A549 (cell line): ENCODE results near the gene SPINK2. TPM values are rescaled to one million over a fixed set of nuclear protein-coding genes. Genes with fewer than 3 reads are reported as not detected.

Experiments used
- ATAC-seq, 2 experiments: fragments of 200-7000 bp in 1 of 2; fragments of >200 bp in 1 of 2; cut with Nextera tagmentation in 1 of 2; cut with Tn5 transposase in 1 of 2; 3 replicates each; pipeline versions ENCODE4 v1.8.0 to v1.9.1; 2018 to 2020; ENCODE audit warnings: mild to moderate bottlenecking in 1 of 2, moderate library complexity in 1 of 2
- CTCF ChIA-PET: fragments of 300-600 bp; sonication (Branson Sonifier 250); formaldehyde crosslinking; extraction: SDS; loops from one replicate; lab custom pipeline; 2021; ENCODE audit warnings: antibody characterized with exemption, inconsistent platforms; lab: Yijun Ruan, JAX
- POLR2A ChIA-PET: fragments of 350-600 bp; formaldehyde crosslinking; extraction: SDS; loops from one replicate; lab custom pipeline; 2021; ENCODE audit warnings: antibody characterized with exemption, inconsistent platforms; lab: Yijun Ruan, JAX
- DNase-seq, 2 experiments: peaks; one replicate each; pipeline versions ENCODE4 v3.0.0 to v3.0.0-alpha.2; 2011 to 2016; ENCODE audit warnings: low read depth in 1 of 2, low spot score in 1 of 2
- FAIRE-seq: peaks from 2 replicates; lab custom pipeline; 2011; peaks lifted over from hg19 to GRCh38; lab: Jason Lieb, UNC
- H3K27ac ChIP-seq, 2 experiments: fragments of >200 bp; sonication (Bioruptor Twin); formaldehyde crosslinking; 3 replicates each; pipeline ENCODE4 v1.5.1; 2016 to 2017
- H3K4me1 ChIP-seq: fragments of >200 bp; sonication (Bioruptor Twin); formaldehyde crosslinking; 3 replicates; pipeline ENCODE4 v1.6.1; 2016
- H3K4me2 ChIP-seq: fragments of >200 bp; sonication (Bioruptor Twin); formaldehyde crosslinking; 3 replicates; pipeline ENCODE4 v1.6.1; 2016
- H3K4me3 ChIP-seq: fragments of >200 bp; sonication (Bioruptor Twin); formaldehyde crosslinking; 3 replicates; pipeline ENCODE4 v1.5.1; 2016
- H3K9me3 ChIP-seq: fragments of >200 bp; sonication (Bioruptor Twin); formaldehyde crosslinking; 3 replicates; pipeline ENCODE4 v1.6.1; 2016
- BHLHE40 ChIP-seq: IDR thresholded peaks from 2 replicates; pipeline ENCODE4 v1.6.1; 2012; ENCODE audit warnings: low read depth, low read length, inconsistent platforms
- CEBPB ChIP-seq, 2 experiments: fragments of >200 bp in 1 of 2; sonication (Bioruptor Twin) in 1 of 2; formaldehyde crosslinking in 1 of 2; IDR thresholded peaks; 2 replicates each; pipeline ENCODE4 v1.6.1; 2012 to 2016
- CHD2 ChIP-seq: fragments of 150-350 bp; IDR thresholded peaks from 2 replicates; pipeline ENCODE4 v1.6.1; 2014; ENCODE audit warnings: low read length; ENCODE audit not compliant: partially characterized antibody
- CHD4 ChIP-seq: fragments of 200-600 bp; sonication (generic); IDR thresholded peaks from 2 replicates; pipeline ENCODE4 v1.6.1; 2016; ENCODE audit warnings: antibody characterized with exemption, mild to moderate bottlenecking, borderline replicate concordance
- CTCF ChIP-seq: fragments of >200 bp; sonication (Bioruptor Twin); formaldehyde crosslinking; IDR thresholded peaks from 3 replicates; pipeline ENCODE4 v1.5.1; 2016
- FOSB ChIP-seq: fragments of 250-450 bp; sonication (Bioruptor Pico); IDR thresholded peaks from 2 replicates; pipeline ENCODE4 v1.5.0; 2020; ENCODE audit warnings: mild to moderate bottlenecking, moderate library complexity
- FOXS1 ChIP-seq: fragments of 250-450 bp; sonication (Bioruptor Pico); IDR thresholded peaks from 2 replicates; pipeline ENCODE4 v1.5.0; 2020; ENCODE audit warnings: mild to moderate bottlenecking, moderate library complexity
- GATA3 ChIP-seq: IDR thresholded peaks from 2 replicates; pipeline ENCODE4 v1.6.1; 2012; ENCODE audit warnings: borderline replicate concordance
- HEYL ChIP-seq: fragments of 250-450 bp; sonication (Bioruptor Pico); IDR thresholded peaks from 2 replicates; pipeline ENCODE4 v1.8.0; 2021; ENCODE audit warnings: mild to moderate bottlenecking, moderate library complexity
- HOXB13 ChIP-seq: fragments of 250-450 bp; sonication (Bioruptor Pico); IDR thresholded peaks from 2 replicates; pipeline ENCODE4 v1.5.0; 2020; ENCODE audit warnings: low read depth, mild to moderate bottlenecking, moderate library complexity
- HOXB5 ChIP-seq: fragments of 250-450 bp; sonication (Bioruptor Pico); IDR thresholded peaks from 2 replicates; pipeline ENCODE4 v1.5.0; 2020; ENCODE audit warnings: mild to moderate bottlenecking, moderate library complexity
- JUNB ChIP-seq: fragments of >200 bp; sonication (Bioruptor Twin); formaldehyde crosslinking; IDR thresholded peaks from 2 replicates; pipeline ENCODE4 v1.6.1; 2016
- KDM1A ChIP-seq: fragments of 200-600 bp; sonication (generic); IDR thresholded peaks from 2 replicates; pipeline ENCODE4 v1.6.1; 2016; ENCODE audit warnings: low read depth, mild to moderate bottlenecking
- KDM5A ChIP-seq: fragments of 200-600 bp; sonication (generic); IDR thresholded peaks from 2 replicates; pipeline ENCODE4 v1.6.1; 2016; ENCODE audit warnings: antibody characterized with exemption, mild to moderate bottlenecking
- MAFK ChIP-seq: fragments of 450-650 bp; IDR thresholded peaks from 2 replicates; pipeline ENCODE4 v1.6.1; 2014; ENCODE audit not compliant: partially characterized antibody
- MAX ChIP-seq: IDR thresholded peaks from 2 replicates; pipeline ENCODE4 v1.6.1; 2012
- MAZ ChIP-seq: fragments of 150-350 bp; IDR thresholded peaks from 2 replicates; pipeline ENCODE4 v1.6.1; 2014; ENCODE audit warnings: antibody characterized with exemption, low read depth, low read length, borderline replicate concordance
- MYC ChIP-seq: IDR thresholded peaks from 2 replicates; pipeline ENCODE4 v1.6.1; 2012; ENCODE audit warnings: mild to moderate bottlenecking, inconsistent platforms, low read length, improper control_type of control experiment, borderline replicate concordance
- NPAS2 ChIP-seq: fragments of 250-450 bp; sonication (Bioruptor Pico); IDR thresholded peaks from 2 replicates; pipeline ENCODE4 v1.8.0; 2022; ENCODE audit warnings: mild to moderate bottlenecking, moderate library complexity, borderline replicate concordance
- PHF8 ChIP-seq: fragments of 200-600 bp; sonication (generic); IDR thresholded peaks from 2 replicates; pipeline ENCODE4 v1.6.1; 2016; ENCODE audit warnings: low read depth, mild to moderate bottlenecking, antibody characterized with exemption, moderate library complexity, borderline replicate concordance
- RARB ChIP-seq: fragments of 250-450 bp; sonication (Bioruptor Pico); IDR thresholded peaks from 2 replicates; pipeline ENCODE4 v1.8.0; 2021; ENCODE audit warnings: mild to moderate bottlenecking, moderate library complexity
- RCOR1 ChIP-seq: fragments of 150-350 bp; IDR thresholded peaks from 2 replicates; pipeline ENCODE4 v1.6.1; 2014; ENCODE audit warnings: antibody characterized with exemption, low read length, low read depth
- RFX5 ChIP-seq: fragments of 450-650 bp; IDR thresholded peaks from 2 replicates; pipeline ENCODE4 v1.7.1; 2014; ENCODE audit warnings: antibody characterized with exemption, mild to moderate bottlenecking, moderate library complexity
- RNF2 ChIP-seq: fragments of 200-600 bp; sonication (generic); IDR thresholded peaks from 2 replicates; pipeline ENCODE4 v1.6.1; 2016; ENCODE audit warnings: low read depth, mild to moderate bottlenecking, antibody characterized with exemption, moderate library complexity, borderline replicate concordance
- SREBF2 ChIP-seq: fragments of 450-650 bp; IDR thresholded peaks from 2 replicates; pipeline ENCODE4 v1.6.1; 2014; ENCODE audit warnings: mild to moderate bottlenecking, moderate library complexity
- TFCP2L1 ChIP-seq: fragments of 250-450 bp; sonication (Bioruptor Pico); IDR thresholded peaks from 2 replicates; pipeline ENCODE4 v1.5.0; 2021; ENCODE audit warnings: mild to moderate bottlenecking
- USF2 ChIP-seq: fragments of 450-650 bp; IDR thresholded peaks from 2 replicates; pipeline ENCODE4 v1.6.1; 2014; ENCODE audit warnings: antibody characterized with exemption
- ZC3H11A ChIP-seq: fragments of 450-650 bp; IDR thresholded peaks from 2 replicates; pipeline ENCODE4 v1.6.1; 2014; ENCODE audit warnings: antibody characterized with exemption, mild to moderate bottlenecking
- ZNF302 ChIP-seq: fragments of 250-450 bp; sonication (Bioruptor Pico); IDR thresholded peaks from 2 replicates; pipeline ENCODE4 v1.9.0; 2021; ENCODE audit warnings: inconsistent platforms, mild to moderate bottlenecking, moderate library complexity
- WGBS: methylation state at CpG from one replicate; pipeline ENCODE4 v1.1.6; 2017; ENCODE audit errors: missing lambda C conversion rate; 5-methylcytosine and 5-hydroxymethylcytosine counted together
- polyA plus RNA-seq, 4 experiments: library from polyadenylated mRNA; depleted of rRNA in 3 of 4; stranded (reverse); fragments of >200 nt; fragmentation: RNase III in 1 of 4; extraction: RNeasy Plus Mini Kit Qiagen cat#74134 plus additional on column Dnase treatment in 1 of 4; gene quantifications; 2 replicates in 3 of 4; 3 replicates in 1 of 4; pipeline ENCODE4 v1.2.3, GENCODE V29; 2011 to 2017
- TF ChIP-seq, protein P1 (sequence below): fragments of 250-450 bp; sonication (Bioruptor Pico); IDR thresholded peaks from 2 replicates; pipeline ENCODE4 v1.5.0; 2020; ENCODE audit warnings: low read depth, mild to moderate bottlenecking, moderate library complexity

Gene SPINK2
- polyA plus RNA-seq, 2 of the 4 experiments (the other 2 are of a cell fraction) = not detected

GRCh38 chr4:56783986-56784385 is 37.5 kb downstream of the SPINK2 start:
- Histone ChIP-seq H3K4me2 (no peak overlapping the region), H3K27ac (no peak overlapping the region), H3K4me3 (no peak overlapping the region), H3K9me3 (no peaks in the 10 kb centered on the region), H3K4me1 (no peaks in the 10 kb centered on the region)
- ATAC-seq = no peak
- DNase-seq = no peak
- WGBS = 32% methylated on average over 5 of the region's 5 CpGs
- ChIA-PET POLR2A (no interaction called here), CTCF (no interaction called here)
- TF ChIP-seq MAZ = no peak
- no peak for TF ChIP-seq PHF8
- no peak for TF ChIP-seq RCOR1
- TF ChIP-seq RNF2 = no peak
- no peak for TF ChIP-seq FOSB (CRISPR knock-in tag)
- no peak for TF ChIP-seq KDM1A
- no peak for TF ChIP-seq MAX
- TF ChIP-seq HOXB13 (CRISPR knock-in tag) = no peak
- no peak for TF ChIP-seq TFCP2L1 (CRISPR knock-in tag)
- no peak for TF ChIP-seq CHD4
- no peak for TF ChIP-seq HOXB5 (CRISPR knock-in tag)
- no peak for TF ChIP-seq HEYL (CRISPR knock-in tag)
- TF ChIP-seq RARB (CRISPR knock-in tag) = no peak
- no peak for TF ChIP-seq KDM5A
- no peak for TF ChIP-seq ZC3H11A
- no peak for TF ChIP-seq ZNF302 (CRISPR knock-in tag)
- FAIRE-seq = no peak

DNA sequence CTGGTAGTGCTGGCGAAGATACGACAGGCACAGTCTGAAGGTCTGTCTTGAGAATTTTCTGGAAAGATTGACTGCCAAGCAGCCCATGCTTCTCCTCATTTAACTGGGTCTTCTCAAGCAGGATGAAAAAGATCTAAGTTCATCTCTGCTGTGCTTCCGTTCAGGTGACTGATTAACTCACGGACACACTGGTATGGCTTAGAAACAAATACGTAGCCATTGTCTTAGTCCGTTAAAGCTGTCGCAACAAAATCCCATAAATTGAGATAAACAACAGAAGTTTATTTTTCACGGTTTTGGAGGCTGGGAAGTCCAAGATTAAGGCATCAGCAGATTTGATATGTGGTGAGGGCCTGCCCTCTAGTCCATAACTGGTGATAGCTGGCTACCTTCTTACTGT is 39.5 kb downstream of the SPINK2 start:
- POLR2A ChIA-PET = no interaction called here
- WGBS = 78% methylated on average over 8 of the region's 8 CpGs

DNA sequence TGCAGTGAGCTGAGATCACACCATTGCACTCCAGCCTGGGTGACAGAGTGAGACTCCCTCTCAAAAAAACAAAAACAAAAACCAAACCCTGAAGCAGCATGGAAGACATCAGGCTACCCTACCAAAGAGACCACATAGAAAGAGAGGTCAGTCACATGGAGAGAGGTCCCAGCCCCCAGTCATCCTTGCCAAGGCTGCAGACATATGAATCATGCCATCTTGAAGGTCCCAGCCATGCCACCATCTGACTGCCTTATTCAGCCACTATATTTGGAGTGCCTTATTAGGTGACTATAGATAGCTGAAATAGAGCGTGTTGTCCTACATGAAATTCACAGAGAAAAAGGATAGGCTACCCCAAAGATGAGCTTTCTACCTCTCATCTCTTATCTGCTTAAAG is 48.2 kb downstream of the SPINK2 start:
- ATAC-seq = no peak
- ChIA-PET POLR2A (no interaction called here), CTCF (interaction anchor here (1.2 kb wide), 1 partner anchor 26 kb away, joined by 3 read pairs; no protein-coding TSS in a partner anchor)
- DNase-seq = no peak
- 86% methylated on average over 1 of the region's 1 CpG for WGBS
- no peaks in the 10 kb centered on the region for H3K9me3 ChIP-seq
- H3K4me1 ChIP-seq = no peaks in the 10 kb centered on the region
- TF ChIP-seq NPAS2 (CRISPR knock-in tag) (no peak), CTCF (no peak), MYC (no peak), HOXB5 (CRISPR knock-in tag) (no peak), PHF8 (no peak), HEYL (CRISPR knock-in tag) (no peak), USF2 (no peak), BHLHE40 (no peak), MAX (no peak), JUNB (no peak), RARB (CRISPR knock-in tag) (no peak), RNF2 (no peak), FOSB (CRISPR knock-in tag) (no peak), CHD2 (no peak), KDM5A (no peak), MAZ (no peak), SREBF2 (no peak), MAFK (no peak), RFX5 (no peak)
- TF ChIP-seq, protein P1, sequence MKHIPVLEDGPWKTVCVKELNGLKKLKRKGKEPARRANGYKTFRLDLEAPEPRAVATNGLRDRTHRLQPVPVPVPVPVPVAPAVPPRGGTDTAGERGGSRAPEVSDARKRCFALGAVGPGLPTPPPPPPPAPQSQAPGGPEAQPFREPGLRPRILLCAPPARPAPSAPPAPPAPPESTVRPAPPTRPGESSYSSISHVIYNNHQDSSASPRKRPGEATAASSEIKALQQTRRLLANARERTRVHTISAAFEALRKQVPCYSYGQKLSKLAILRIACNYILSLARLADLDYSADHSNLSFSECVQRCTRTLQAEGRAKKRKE = no peak
- no peak for FAIRE-seq
- H3K27ac ChIP-seq = no peak overlapping the region
- H3K4me3 ChIP-seq = no peak overlapping the region
- no peak overlapping the region for H3K4me2 ChIP-seq

More for the DNA sequence above, 39.5 kb downstream of the SPINK2 start:
- FAIRE-seq = no peak
- no peak for DNase-seq
- CTCF ChIA-PET = interaction anchor here (1.0 kb wide), 1 partner anchor 206 kb away, joined by 3 read pairs; no protein-coding TSS in a partner anchor
- Histone ChIP-seq H3K4me1 (no peaks in the 10 kb centered on the region), H3K9me3 (no peaks in the 10 kb centered on the region), H3K4me2 (no peak overlapping the region), H3K27ac (no peak overlapping the region), H3K4me3 (no peak overlapping the region)
- TF ChIP-seq KDM5A = no peak
- TF ChIP-seq RNF2 = no peak
- no peak for TF ChIP-seq ZC3H11A
- no peak for TF ChIP-seq CHD2
- TF ChIP-seq FOXS1 (CRISPR knock-in tag) = no peak
- TF ChIP-seq GATA3 = no peak
- TF ChIP-seq CHD4 = no peak
- no peak for TF ChIP-seq RARB (CRISPR knock-in tag)
- TF ChIP-seq BHLHE40 = no peak
- no peak for TF ChIP-seq RFX5
- no peak for TF ChIP-seq MAZ
- no peak for TF ChIP-seq CEBPB (IDR thresholded peaks at IDR 0.05)
- ATAC-seq = no peak
